H1 (cell line): ENCODE data around the gene CCDC78. TPM values are rescaled to one million over a fixed set of nuclear protein-coding genes. Genes with fewer than 3 reads are reported as not detected.

Source experiments
- CTCF ChIA-PET: fragments of 300-600 bp; sonication (Branson Sonifier 250); formaldehyde crosslinking; loops from one replicate; lab custom pipeline; 2021; ENCODE audit not compliant: partially characterized antibody; lab: Charles Lee
- POLR2A ChIA-PET: fragments of 300-600 bp; sonication (Branson Sonifier 250); formaldehyde crosslinking; loops from one replicate; lab custom pipeline; 2021; ENCODE audit warnings: inconsistent platforms; ENCODE audit not compliant: partially characterized antibody; lab: Charles Lee
- DNase-seq, 2 experiments: peaks; one replicate each; pipeline versions ENCODE4 v3.0.0 to v3.0.0-alpha.2; 2010 to 2022; ENCODE audit warnings: low spot score in 2 of 2, low read depth in 1 of 2, mixed read lengths in 1 of 2
- FAIRE-seq: peaks from 2 replicates; lab custom pipeline; 2011; peaks lifted over from hg19 to GRCh38; lab: Jason Lieb, UNC
- H2AFZ ChIP-seq: 2 replicates; pipeline ENCODE4 v1.8.1; 2012; ENCODE audit warnings: low read length, inconsistent platforms
- H2AK5ac ChIP-seq: 2 replicates; pipeline ENCODE4 v1.6.1; 2013; ENCODE audit warnings: low read depth, low read length
- H2BK120ac ChIP-seq: replicated peaks from 2 replicates; pipeline ENCODE3; 2013; ENCODE audit warnings: low read depth, low read length, inconsistent platforms
- H2BK12ac ChIP-seq: 2 replicates; pipeline ENCODE4 v1.6.1; 2013; ENCODE audit warnings: low read depth, low read length
- H2BK15ac ChIP-seq: 2 replicates; pipeline ENCODE4 v1.6.1; 2013; ENCODE audit warnings: low read length
- H2BK20ac ChIP-seq: 2 replicates; pipeline ENCODE4 v1.6.1; 2013; ENCODE audit warnings: low read length
- H2BK5ac ChIP-seq: 2 replicates; pipeline ENCODE4 v1.6.1; 2013; ENCODE audit warnings: low read depth, low read length
- H3K14ac ChIP-seq: 2 replicates; pipeline ENCODE4 v1.6.1; 2013; ENCODE audit warnings: inconsistent platforms; ENCODE audit not compliant: insufficient read length
- H3K18ac ChIP-seq: 2 replicates; pipeline ENCODE4 v1.6.1; 2013; ENCODE audit warnings: low read length; ENCODE audit errors: extremely low read depth
- H3K23ac ChIP-seq: 2 replicates; pipeline ENCODE4 v1.6.1; 2013; ENCODE audit warnings: inconsistent platforms; ENCODE audit not compliant: insufficient read length
- H3K23me2 ChIP-seq: 2 replicates; pipeline ENCODE4 v1.6.1; 2013; ENCODE audit warnings: low read depth, low read length
- H3K27ac ChIP-seq: 2 replicates; pipeline ENCODE4 v1.6.1; 2011; ENCODE audit warnings: low read depth, low read length, inconsistent platforms
- H3K27me3 ChIP-seq, 4 experiments: replicated peaks in 1 of 4; 1 replicate in 1 of 4; 2 replicates in 3 of 4; pipeline versions ENCODE4 v1.6.1 to v1.8.1; 2011 to 2013; ENCODE audit warnings: low read length in 3 of 4, mild to moderate bottlenecking in 3 of 4, inconsistent platforms in 2 of 4, mixed read lengths in 2 of 4, moderate library complexity in 1 of 4; ENCODE audit not compliant: control insufficient read depth in 3 of 4, insufficient read depth in 3 of 4; ENCODE audit errors: extremely low read depth in 1 of 4
- H3K36me3 ChIP-seq, 4 experiments: 2 replicates each; pipeline versions ENCODE4 v1.6.1 to v1.8.1; 2011 to 2013; ENCODE audit warnings: mild to moderate bottlenecking in 4 of 4, low read length in 3 of 4, moderate library complexity in 2 of 4, control low read depth in 1 of 4, inconsistent platforms in 1 of 4; ENCODE audit not compliant: insufficient read depth in 4 of 4, control insufficient read depth in 2 of 4
- H3K4ac ChIP-seq: replicated peaks from 2 replicates; pipeline ENCODE3; 2013; ENCODE audit warnings: low read length, low read depth, mixed read lengths, inconsistent platforms; ENCODE audit not compliant: insufficient read length
- H3K4me1 ChIP-seq, 4 experiments: replicated peaks in 1 of 4; 1 replicate in 1 of 4; 2 replicates in 3 of 4; pipeline versions ENCODE4 v1.6.1 to v1.8.1; 2011 to 2013; ENCODE audit warnings: low read length in 3 of 4, inconsistent platforms in 2 of 4, mixed read lengths in 1 of 4; ENCODE audit not compliant: insufficient read depth in 4 of 4, control insufficient read depth in 3 of 4
- H3K4me2 ChIP-seq, 2 experiments: 2 replicates each; pipeline versions ENCODE4 v1.6.1 to v1.8.1; 2011 to 2013; ENCODE audit warnings: low read depth in 2 of 2, low read length in 2 of 2, control low read depth in 1 of 2, inconsistent platforms in 1 of 2, mild to moderate bottlenecking in 1 of 2; ENCODE audit not compliant: insufficient read depth in 1 of 2
- H3K4me3 ChIP-seq, 4 experiments: fragments of 200-600, 300-600 bp in 1 of 4; sonication (generic), shearing (Covaris generic), sonication (Bioruptor Twin) in 1 of 4; 2 replicates each; pipeline versions ENCODE4 v1.5.1 to v1.8.1; 2011 to 2016; ENCODE audit warnings: low read length in 4 of 4, low read depth in 3 of 4, control low read depth in 2 of 4, inconsistent platforms in 2 of 4, mild to moderate bottlenecking in 2 of 4, mixed read lengths in 1 of 4, moderate library complexity in 1 of 4; ENCODE audit not compliant: insufficient read depth in 2 of 4; ENCODE audit errors: extremely low read depth in 1 of 4
- H3K56ac ChIP-seq: replicated peaks from 2 replicates; pipeline ENCODE3; 2013; ENCODE audit warnings: low read depth, mild to moderate bottlenecking, mixed read lengths, low read length, inconsistent platforms; ENCODE audit not compliant: insufficient read length
- H3K79me1 ChIP-seq: 2 replicates; pipeline ENCODE4 v1.6.1; 2013; ENCODE audit warnings: low read depth, low read length, control low read depth
- H3K79me2 ChIP-seq, 2 experiments: 2 replicates each; pipeline versions ENCODE4 v1.6.1 to v1.8.1; 2012 to 2013; ENCODE audit warnings: low read length in 2 of 2, mild to moderate bottlenecking in 2 of 2, inconsistent platforms in 1 of 2; ENCODE audit not compliant: insufficient read depth in 2 of 2, control insufficient read depth in 1 of 2
- H3K9ac ChIP-seq, 4 experiments: replicated peaks in 1 of 4; 1 replicate in 1 of 4; 2 replicates in 3 of 4; pipeline versions ENCODE4 v1.6.1 to v1.8.1; 2011 to 2013; ENCODE audit warnings: low read depth in 3 of 4, low read length in 3 of 4, control low read depth in 2 of 4, mild to moderate bottlenecking in 2 of 4, moderate library complexity in 2 of 4, inconsistent platforms in 1 of 4; ENCODE audit errors: extremely low read depth in 1 of 4
- H3K9me3 ChIP-seq, 2 experiments: 2 replicates each; pipeline versions ENCODE4 v1.6.1 to v1.8.1; 2012 to 2013; ENCODE audit warnings: mild to moderate bottlenecking in 2 of 2, moderate library complexity in 2 of 2, control low read depth in 1 of 2, inconsistent platforms in 1 of 2, low read depth in 1 of 2, low read length in 1 of 2, mixed read lengths in 1 of 2; ENCODE audit not compliant: insufficient read depth in 2 of 2
- H4K20me1 ChIP-seq, 2 experiments: replicated peaks in 1 of 2; 2 replicates each; pipeline versions ENCODE3 to v1.8.1; 2011 to 2013; ENCODE audit warnings: inconsistent platforms in 2 of 2, low read length in 2 of 2, mild to moderate bottlenecking in 1 of 2; ENCODE audit not compliant: insufficient read depth in 2 of 2, control insufficient read depth in 1 of 2
- H4K5ac ChIP-seq: 2 replicates; pipeline ENCODE4 v1.6.1; 2013; ENCODE audit warnings: low read length, low read depth, mixed read lengths, inconsistent platforms; ENCODE audit not compliant: insufficient read length
- H4K8ac ChIP-seq: 2 replicates; pipeline ENCODE4 v1.8.0; 2013; ENCODE audit warnings: mild to moderate bottlenecking, moderate library complexity, low read length, inconsistent platforms; ENCODE audit not compliant: insufficient read depth; ENCODE audit errors: extremely low read depth
- H4K91ac ChIP-seq: replicated peaks from 2 replicates; pipeline ENCODE3; 2013; ENCODE audit warnings: low read length, mixed read lengths, inconsistent platforms; ENCODE audit not compliant: insufficient read length
- CEBPB ChIP-seq: IDR thresholded peaks from 2 replicates; pipeline ENCODE4 v1.6.1; 2012; ENCODE audit warnings: low read depth, low read length
- RAD21 ChIP-seq, 2 experiments: IDR thresholded peaks in 1 of 2; conservative IDR thresholded peaks in 1 of 2; 2 replicates each; pipeline ENCODE4 v1.6.1; 2011; ENCODE audit warnings: low read depth in 2 of 2, low read length in 2 of 2, improper control_type of control experiment in 1 of 2, inconsistent platforms in 1 of 2, mild to moderate bottlenecking in 1 of 2, moderate library complexity in 1 of 2
- SP2 ChIP-seq: IDR thresholded peaks from 2 replicates; pipeline ENCODE4 v1.6.1; 2012; ENCODE audit warnings: mild to moderate bottlenecking, low read length, inconsistent platforms
- TCF12 ChIP-seq: IDR thresholded peaks from 2 replicates; pipeline ENCODE4 v1.6.1; 2011; ENCODE audit warnings: low read depth, mild to moderate bottlenecking, low read length
- WGBS, 2 experiments: shearing (Covaris generic) in 1 of 2; methylation state at CpG; one replicate each; pipeline versions ENCODE4 v1.1.6 to v1.1.7; 2013 to 2015; ENCODE audit warnings: low lambda C conversion rate in 2 of 2, mixed read lengths in 2 of 2, inconsistent platforms in 1 of 2, low coverage in 1 of 2, missing lambda C conversion rate in 1 of 2; ENCODE audit not compliant: insufficient replicate concordance in 2 of 2, insufficient coverage in 1 of 2, insufficient read length in 1 of 2; ENCODE audit errors: extremely low coverage in 1 of 2, missing lambda C conversion rate in 1 of 2; 5-methylcytosine and 5-hydroxymethylcytosine counted together
- polyA plus RNA-seq, 7 experiments: library from polyadenylated mRNA; depleted of rRNA in 3 of 7; stranded (reverse) in 5 of 7; unstranded in 2 of 7; fragments of >200 nt in 5 of 7; fragments of 200-250 nt in 2 of 7; gene quantifications; 1 replicate in 5 of 7; 2 replicates in 1 of 7; 4 replicates in 1 of 7; pipeline versions ENCODE4 v1.2.1 to v1.2.3, GENCODE V29; 2011 to 2013; ENCODE audit warnings: missing spikeins in 2 of 7, mixed read lengths in 2 of 7
- total RNA-seq: library from RNA; stranded (reverse); fragmentation: NEBNext Ultra II Directional; extraction: Animal tissue kit (Norgen Biotek cat#: 25700); gene quantifications from 2 replicates; pipeline ENCODE4 v1.2.1, GENCODE V29; 2021
- TF ChIP-seq, protein P1 (sequence below), 3 experiments: IDR thresholded peaks; 1 replicate in 2 of 3; 2 replicates in 1 of 3; pipeline versions ENCODE4 v1.5.1 to v1.6.1; 2011; ENCODE audit warnings: low read length in 3 of 3, mild to moderate bottlenecking in 3 of 3, inconsistent platforms in 2 of 3, low read depth in 1 of 3, moderate library complexity in 1 of 3; ENCODE audit not compliant: insufficient read depth in 1 of 3; ENCODE audit errors: control extremely low read depth in 1 of 3
- TF ChIP-seq, protein P2 (sequence below): IDR thresholded peaks from 2 replicates; pipeline ENCODE4 v1.6.1; 2012; ENCODE audit warnings: inconsistent platforms
- TF ChIP-seq, protein P3 (sequence below): IDR thresholded peaks from 2 replicates; pipeline ENCODE4 v1.6.1; 2012; ENCODE audit warnings: inconsistent platforms

CCDC78 gene
- total and polyA plus RNA-seq, 2 of the 8 experiments (the other 6 are each of a cell fraction or from before 2014, with no cell fraction given): 7.1 to 8.5 TPM

DNA sequence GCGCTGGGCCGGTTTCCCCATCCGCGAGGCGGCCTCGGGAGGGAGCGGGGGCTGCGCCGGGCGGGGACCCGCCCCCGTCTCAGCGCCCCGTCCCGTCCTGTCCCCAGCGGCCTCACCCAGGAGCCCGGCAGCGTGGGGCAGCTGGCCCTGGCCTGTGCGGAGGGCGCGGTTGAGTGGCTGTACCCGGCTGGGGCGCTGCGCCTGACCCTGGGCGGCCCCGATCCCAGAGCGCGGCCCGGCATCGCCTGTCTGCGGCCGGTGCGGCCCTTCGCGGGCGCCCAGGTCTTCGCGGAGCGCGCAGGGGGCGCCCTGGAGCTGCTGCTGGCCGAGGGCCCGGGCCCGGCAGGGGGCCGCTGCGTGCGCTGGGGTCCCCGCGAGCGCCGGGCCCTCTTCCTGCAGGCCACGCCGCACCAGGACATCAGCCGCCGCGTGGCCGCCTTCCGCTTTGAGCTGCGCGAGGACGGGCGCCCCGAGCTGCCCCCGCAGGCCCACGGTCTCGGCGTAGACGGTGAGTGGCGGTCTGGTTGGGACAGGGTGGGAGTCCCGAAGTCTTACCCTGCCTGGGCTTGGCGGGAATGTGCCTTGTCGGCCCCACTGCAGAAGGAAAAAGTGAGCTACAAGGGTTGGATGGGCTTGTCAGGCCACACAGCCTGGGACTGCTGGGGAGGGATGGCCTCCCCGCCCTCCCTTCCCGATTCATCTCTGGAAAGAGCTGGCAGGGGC, 10.6 kb downstream of the CCDC78 start:
- Histone ChIP-seq H3K14ac (no peak overlapping the region), H2BK15ac (no peak overlapping the region), H3K79me1 (no peaks in the 10 kb centered on the region), H4K8ac (peak overlapping the region; percentile 73; the same call in 1 of the 2 replicates), H3K23ac (no peak overlapping the region), H4K5ac (no peak overlapping the region), H4K91ac (no peak overlapping the region), H3K27ac (no peak overlapping the region), H3K4me2 (peak overlapping the region; percentile 53 to 83), H2BK12ac (no peak overlapping the region), H3K9ac (peak overlapping the region in 1 of 4 experiments; percentile 54; a peak in 2 of 7 replicates), H3K79me2 (no peaks in the 10 kb centered on the region), H2AFZ (no peak overlapping the region), H3K4me3 (peak overlapping the region; percentile 41 to 74 (median 44); a peak in 7 of 8 replicates), H3K18ac (peak overlapping the region; percentile 48), H2BK5ac (no peak overlapping the region; the same call in 1 of the 2 replicates), H3K36me3 (no peaks in the 10 kb centered on the region), H3K23me2 (peaks cover 17% of the 10 kb centered on the region; the same call in 1 of the 2 replicates), H4K20me1 (peaks cover 4 to 13% of the 10 kb centered on the region in 2 experiments), H3K56ac (no peak overlapping the region), H2BK20ac (no peak overlapping the region), H3K4me1 (peaks cover 0 to 29% (median 19%) of the 10 kb centered on the region in 4 experiments; a peak in 5 of 7 replicates), H3K27me3 (peaks cover 0 to 44% (median 26%) of the 10 kb centered on the region in 4 experiments; a peak in 6 of 7 replicates), H3K4ac (no peak overlapping the region), H3K9me3 (no peaks in the 10 kb centered on the region), H2BK120ac (no peak overlapping the region), H2AK5ac (no peak overlapping the region)
- FAIRE-seq: no peak
- WGBS, 2 experiments: 4% methylated on average over 38 of the region's 74 CpGs; no CpG with 5 or more reads in 1 of the 2 experiments
- ChIA-PET POLR2A (interaction anchor here (0.9 to 23.0 kb wide), 20 partner anchors 1 to 345 kb away, joined by 3 to 353 read pairs (median 5); partner anchors contain the start of genes ANTKMT, CCDC78, CHTF18 and CIAO3), CTCF (interaction anchor here (0.6 to 33.4 kb wide), 19 partner anchors 8 to 616 kb away, joined by 3 to 977 read pairs (median 4); partner anchors contain the start of genes ANTKMT, CCDC78, CHTF18 and CIAO3)
- DNase-seq: no peak
- TF ChIP-seq SP2: no peak
- no peak for TF ChIP-seq CEBPB
- peak in 1 of 2 experiments; percentile 39; a peak in 2 of 4 replicates for TF ChIP-seq RAD21 (IDR thresholded peaks at IDR 0.05 in 1 of 2, conservative IDR thresholded peaks at IDR 0.05 in 1 of 2; ENCODE audit: low read depth in 2 of 2, low read length in 2 of 2)
- TF ChIP-seq, protein P1, sequence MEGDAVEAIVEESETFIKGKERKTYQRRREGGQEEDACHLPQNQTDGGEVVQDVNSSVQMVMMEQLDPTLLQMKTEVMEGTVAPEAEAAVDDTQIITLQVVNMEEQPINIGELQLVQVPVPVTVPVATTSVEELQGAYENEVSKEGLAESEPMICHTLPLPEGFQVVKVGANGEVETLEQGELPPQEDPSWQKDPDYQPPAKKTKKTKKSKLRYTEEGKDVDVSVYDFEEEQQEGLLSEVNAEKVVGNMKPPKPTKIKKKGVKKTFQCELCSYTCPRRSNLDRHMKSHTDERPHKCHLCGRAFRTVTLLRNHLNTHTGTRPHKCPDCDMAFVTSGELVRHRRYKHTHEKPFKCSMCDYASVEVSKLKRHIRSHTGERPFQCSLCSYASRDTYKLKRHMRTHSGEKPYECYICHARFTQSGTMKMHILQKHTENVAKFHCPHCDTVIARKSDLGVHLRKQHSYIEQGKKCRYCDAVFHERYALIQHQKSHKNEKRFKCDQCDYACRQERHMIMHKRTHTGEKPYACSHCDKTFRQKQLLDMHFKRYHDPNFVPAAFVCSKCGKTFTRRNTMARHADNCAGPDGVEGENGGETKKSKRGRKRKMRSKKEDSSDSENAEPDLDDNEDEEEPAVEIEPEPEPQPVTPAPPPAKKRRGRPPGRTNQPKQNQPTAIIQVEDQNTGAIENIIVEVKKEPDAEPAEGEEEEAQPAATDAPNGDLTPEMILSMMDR (IDR thresholded peaks at IDR 0.05; ENCODE audit: control extremely low read depth in 1 of 3, insufficient read depth in 1 of 3, low read depth in 1 of 3, low read length in 3 of 3): peak in 2 of 3 experiments; percentile 22 to 53; a peak in 3 of 4 replicates
- TF ChIP-seq TCF12: no peak
- TF ChIP-seq, protein P2, sequence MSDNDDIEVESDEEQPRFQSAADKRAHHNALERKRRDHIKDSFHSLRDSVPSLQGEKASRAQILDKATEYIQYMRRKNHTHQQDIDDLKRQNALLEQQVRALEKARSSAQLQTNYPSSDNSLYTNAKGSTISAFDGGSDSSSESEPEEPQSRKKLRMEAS: peak; percentile 30; the same call in 1 of the 2 replicates
- TF ChIP-seq, protein P3, sequence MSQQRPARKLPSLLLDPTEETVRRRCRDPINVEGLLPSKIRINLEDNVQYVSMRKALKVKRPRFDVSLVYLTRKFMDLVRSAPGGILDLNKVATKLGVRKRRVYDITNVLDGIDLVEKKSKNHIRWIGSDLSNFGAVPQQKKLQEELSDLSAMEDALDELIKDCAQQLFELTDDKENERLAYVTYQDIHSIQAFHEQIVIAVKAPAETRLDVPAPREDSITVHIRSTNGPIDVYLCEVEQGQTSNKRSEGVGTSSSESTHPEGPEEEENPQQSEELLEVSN: peak; percentile 27; the same call in 1 of the 2 replicates
